D721Med (cell line): Measurements from ENCODE around the gene ITPR3.

Experiments
- DNase-seq: peaks from one replicate; pipeline ENCODE4 v3.0.0; 2011; ENCODE audit warnings: low spot score; ENCODE audit not compliant: insufficient read length
- FAIRE-seq: peaks from 2 replicates; lab custom pipeline; 2011; peaks lifted over from hg19 to GRCh38; lab: Jason Lieb, UNC
- CTCF ChIP-seq: IDR thresholded peaks from 2 replicates; pipeline ENCODE4 v1.5.1; 2012; ENCODE audit warnings: mild to moderate bottlenecking, control low read depth; ENCODE audit not compliant: insufficient read depth; ENCODE audit errors: missing control alignments

ITPR3 gene

GRCh38 chr6:33689879-33690278 is 68.8 kb downstream of the ITPR3 start:
- TF ChIP-seq CTCF = no peak
- DNase-seq (no peak), FAIRE-seq (no peak)

- TF ChIP-seq CTCF = no peak
- DNase-seq (no peak), FAIRE-seq (no peak)
Observed at GRCh38 chr6:33690766-33691165, 69.6 kb downstream of the ITPR3 start.

GRCh38 chr6:33691456-33692077 is 70.4 kb downstream of the ITPR3 start:
- no peak for TF ChIP-seq CTCF
- no peak for FAIRE-seq
- no peak for DNase-seq

- DNase-seq = no peak
- FAIRE-seq = no peak
- TF ChIP-seq CTCF = no peak
Observed at GRCh38 chr6:33692078-33692759, 71.1 kb downstream of the ITPR3 start.

GRCh38 chr6:33692760-33693158 is 71.6 kb downstream of the ITPR3 start:
- FAIRE-seq (no peak), DNase-seq (no peak)
- TF ChIP-seq CTCF = no peak

- no peak for TF ChIP-seq CTCF
- DNase-seq = no peak
- FAIRE-seq = no peak
Observed at GRCh38 chr6:33693186-33694105, 72.3 kb downstream of the ITPR3 start.
